GM18867 (cell line): ENCODE data around the gene CCL1.

Experiments used
- ATAC-seq: cut with Tn5 transposase; IDR thresholded peaks from one replicate; pipeline ENCODE4 v1.9.1; 2021; ENCODE audit warnings: mild to moderate bottlenecking, moderate library complexity; ENCODE audit not compliant: unreplicated experiment

CCL1 gene

GRCh38 chr17:34363183-34363661, at the start of gene CCL1:
TSS of gene CCL1 (minus strand) at chr17:34363233. CDS start at chr17:34363161, 72 bp downstream.
- no peak for ATAC-seq

GRCh38 chr17:34412534-34412933, 49.5 kb upstream of the CCL1 start:
- no peak for ATAC-seq

- ATAC-seq = no peak
Observed at GRCh38 chr17:34411646-34412421, 48.8 kb upstream of the CCL1 start.

- ATAC-seq = no peak
Observed at GRCh38 chr17:34409352-34409751, 46.3 kb upstream of the CCL1 start.

GRCh38 chr17:34408439-34408838, 45.4 kb upstream of the CCL1 start:
- ATAC-seq = no peak

- ATAC-seq = no peak
Observed at GRCh38 chr17:34406226-34406625, 43.2 kb upstream of the CCL1 start.

GRCh38 chr17:34403006-34403405, 40.0 kb upstream of the CCL1 start:
- no peak for ATAC-seq

GRCh38 chr17:34401165-34401564, 38.1 kb upstream of the CCL1 start:
- no peak for ATAC-seq

- ATAC-seq = no peak
Observed at GRCh38 chr17:34400301-34400931, 37.4 kb upstream of the CCL1 start.

- no peak for ATAC-seq
Observed at GRCh38 chr17:34399725-34400124, 36.7 kb upstream of the CCL1 start.

- no peak for ATAC-seq
Observed at GRCh38 chr17:34398990-34399389, 36.0 kb upstream of the CCL1 start.

GRCh38 chr17:34397265-34397664, 34.2 kb upstream of the CCL1 start:
- no peak for ATAC-seq

GRCh38 chr17:34393401-34393800, 30.4 kb upstream of the CCL1 start:
- ATAC-seq = no peak

- ATAC-seq = no peak
Observed at GRCh38 chr17:34391241-34391640, 28.2 kb upstream of the CCL1 start.

- no peak for ATAC-seq
Observed at GRCh38 chr17:34390649-34391048, 27.6 kb upstream of the CCL1 start.

GRCh38 chr17:34389126-34389750, 26.2 kb upstream of the CCL1 start:
- no peak for ATAC-seq

GRCh38 chr17:34387566-34387965, 24.5 kb upstream of the CCL1 start:
- ATAC-seq = no peak

GRCh38 chr17:34386697-34387550, 23.9 kb upstream of the CCL1 start:
- no peak for ATAC-seq

GRCh38 chr17:34386343-34386696, 23.3 kb upstream of the CCL1 start:
- no peak for ATAC-seq

GRCh38 chr17:34384822-34385605, 22.0 kb upstream of the CCL1 start:
- ATAC-seq = no peak
